HS-5 (cell line): ENCODE data around the gene TNS1.

Experiments used
- DNase-seq: peaks from one replicate; pipeline ENCODE4 v3.0.0-alpha.2; 2012; ENCODE audit warnings: low read depth

Gene TNS1

DNA sequence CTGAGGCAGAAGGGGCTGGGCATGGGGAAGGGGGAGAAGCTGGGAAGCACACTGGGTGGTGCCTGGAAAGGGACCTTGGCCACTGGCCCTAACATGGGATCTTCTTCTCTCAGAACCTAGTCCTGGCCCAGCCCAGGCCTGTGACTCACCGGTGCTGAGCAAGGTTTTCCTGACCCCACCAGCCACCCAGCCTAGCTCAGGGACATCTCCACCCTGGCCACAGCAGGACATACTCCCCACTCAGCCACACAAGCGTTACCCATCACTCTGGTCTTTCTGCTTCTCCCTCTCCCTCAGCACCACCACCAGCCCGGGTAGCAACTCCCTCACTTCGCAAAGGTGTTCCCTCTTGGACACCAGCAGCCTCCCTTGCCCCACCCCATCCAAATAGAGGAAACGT lies 22.8 kb downstream of the TNS1 start:
- no peak for DNase-seq

DNA sequence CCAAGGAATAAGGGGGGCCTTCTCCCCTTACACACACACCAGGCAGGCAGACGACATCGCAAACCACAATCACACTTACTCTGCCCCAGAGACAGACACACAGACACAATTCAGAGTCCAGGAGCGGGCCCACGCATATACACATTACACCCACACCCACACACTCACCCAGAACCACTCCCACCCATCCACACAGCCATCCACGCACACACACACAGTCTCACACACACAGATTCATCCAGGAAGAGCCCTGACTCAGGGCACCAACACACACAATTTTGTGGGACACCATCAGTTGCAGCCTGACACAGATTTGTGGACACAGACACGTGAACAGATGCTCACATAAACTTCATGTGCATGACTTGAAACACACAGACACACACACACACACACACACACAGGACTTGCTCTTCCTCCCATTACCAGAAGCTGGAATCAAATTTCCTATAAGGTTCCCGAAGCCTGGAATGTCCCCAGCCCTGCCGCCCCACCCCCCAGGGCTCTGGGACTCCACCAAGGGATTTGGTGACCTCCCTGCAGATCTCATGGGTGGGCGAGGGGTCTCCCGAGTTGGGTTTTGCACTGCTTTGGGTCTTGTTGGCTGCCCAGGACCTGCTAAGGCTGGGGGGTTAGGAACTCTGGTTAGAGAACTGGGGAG lies 23.5 kb downstream of the TNS1 start:
- no peak for DNase-seq

DNA sequence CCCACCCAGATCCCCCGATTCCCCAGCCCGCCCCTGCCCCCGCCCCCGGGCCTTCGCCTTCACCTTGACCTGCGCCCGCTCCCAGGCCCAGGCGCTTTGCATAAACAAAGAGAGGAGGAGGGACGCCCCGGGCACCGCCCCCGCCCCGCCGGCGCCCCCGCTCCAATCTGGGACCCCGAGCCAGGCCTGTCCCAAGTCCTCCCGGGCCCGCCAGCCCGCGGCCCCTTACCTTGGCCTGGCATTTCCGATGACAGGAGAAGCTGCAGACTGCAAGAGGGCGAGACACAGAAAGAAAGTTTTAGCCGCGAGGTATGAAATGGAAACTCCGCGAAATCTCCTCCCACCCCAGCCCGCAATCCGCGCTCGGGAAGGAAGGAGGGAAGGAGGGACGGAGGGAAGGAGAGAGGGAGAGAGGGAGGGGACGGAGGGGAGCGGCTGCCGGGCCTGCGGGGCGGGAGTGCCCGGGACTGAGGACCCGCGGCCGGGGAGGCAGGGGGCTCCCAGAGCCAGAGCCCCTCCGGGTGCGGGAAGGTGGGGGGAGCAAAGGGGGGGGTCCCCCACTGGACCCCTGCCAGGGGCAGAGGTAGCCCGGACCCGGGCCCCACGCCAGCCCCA lies 24.2 kb downstream of the TNS1 start:
- no peak for DNase-seq

DNA sequence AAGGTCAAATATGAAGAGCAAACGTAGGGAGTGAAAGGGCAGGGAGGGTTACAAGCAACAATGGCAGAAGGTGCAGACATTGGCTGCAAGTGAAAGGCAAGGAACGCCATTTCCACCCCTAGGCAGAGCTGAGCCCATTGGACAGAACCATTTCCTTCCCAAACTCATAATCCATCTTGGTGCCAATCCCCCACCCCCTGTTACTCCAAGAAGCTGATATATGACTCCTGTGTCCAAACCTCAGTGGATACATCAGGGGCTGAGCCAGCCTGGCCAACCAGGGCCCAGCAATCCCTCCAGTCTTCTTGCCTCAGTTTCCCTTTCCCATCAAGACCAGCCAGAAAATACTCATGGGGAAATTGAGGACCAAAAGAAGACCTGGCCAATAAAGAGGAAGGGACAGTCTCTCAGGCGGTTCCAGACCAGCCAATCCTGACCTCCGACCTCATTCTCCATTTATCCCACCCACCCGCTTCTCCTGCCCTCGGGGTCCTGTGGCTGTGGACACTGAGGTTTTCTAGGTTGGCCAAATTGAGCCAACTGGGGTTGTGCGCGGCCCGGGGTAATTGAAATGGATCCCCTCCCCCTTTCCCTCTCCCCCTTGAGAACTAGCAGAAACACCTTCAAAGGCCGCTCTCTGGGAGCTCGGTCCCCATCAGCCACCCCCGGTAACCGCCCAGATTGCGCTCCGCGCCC lies 24.8 kb downstream of the TNS1 start:
- DNase-seq, result no peak

DNA sequence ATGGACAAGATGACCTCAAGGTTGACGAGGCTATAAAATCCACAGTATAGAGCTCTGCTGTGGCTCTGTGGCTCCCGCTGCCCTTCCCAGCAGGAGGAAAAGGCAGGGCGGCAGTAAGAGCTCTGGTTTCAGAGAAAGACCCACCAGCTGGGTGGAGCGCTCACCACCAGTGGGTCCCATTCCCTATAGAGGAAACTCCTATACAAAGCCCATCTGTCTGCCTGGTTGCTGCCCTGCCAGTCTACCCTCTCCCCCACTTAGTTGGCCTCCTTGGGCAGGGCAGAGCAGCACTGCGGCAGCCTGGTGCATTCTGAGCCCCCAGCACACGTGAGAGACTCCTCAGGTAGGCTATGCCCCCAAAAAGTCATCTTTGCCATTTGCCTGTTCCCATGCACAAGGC lies 26.5 kb downstream of the TNS1 start:
- DNase-seq, result no peak

DNA sequence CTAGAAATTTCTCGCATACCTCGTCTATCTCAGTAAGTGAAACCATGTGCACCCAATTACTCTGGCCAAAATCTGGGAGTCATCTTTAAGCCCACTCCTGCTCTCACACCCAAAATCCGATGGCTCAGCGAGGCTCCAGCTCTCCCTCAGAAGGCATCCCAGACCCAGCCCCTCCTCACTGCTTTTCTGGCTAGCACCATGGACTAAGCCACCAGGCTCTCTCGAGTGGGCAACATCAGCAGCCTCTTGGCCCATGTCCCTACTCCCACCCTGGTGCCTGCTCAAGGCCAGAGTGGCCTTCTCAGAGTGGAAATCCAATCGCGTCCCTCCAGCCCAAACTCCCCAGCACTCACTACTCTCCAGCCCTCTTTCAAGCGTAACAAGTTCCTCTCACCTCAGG lies 27.2 kb downstream of the TNS1 start:
- DNase-seq, result no peak

DNA sequence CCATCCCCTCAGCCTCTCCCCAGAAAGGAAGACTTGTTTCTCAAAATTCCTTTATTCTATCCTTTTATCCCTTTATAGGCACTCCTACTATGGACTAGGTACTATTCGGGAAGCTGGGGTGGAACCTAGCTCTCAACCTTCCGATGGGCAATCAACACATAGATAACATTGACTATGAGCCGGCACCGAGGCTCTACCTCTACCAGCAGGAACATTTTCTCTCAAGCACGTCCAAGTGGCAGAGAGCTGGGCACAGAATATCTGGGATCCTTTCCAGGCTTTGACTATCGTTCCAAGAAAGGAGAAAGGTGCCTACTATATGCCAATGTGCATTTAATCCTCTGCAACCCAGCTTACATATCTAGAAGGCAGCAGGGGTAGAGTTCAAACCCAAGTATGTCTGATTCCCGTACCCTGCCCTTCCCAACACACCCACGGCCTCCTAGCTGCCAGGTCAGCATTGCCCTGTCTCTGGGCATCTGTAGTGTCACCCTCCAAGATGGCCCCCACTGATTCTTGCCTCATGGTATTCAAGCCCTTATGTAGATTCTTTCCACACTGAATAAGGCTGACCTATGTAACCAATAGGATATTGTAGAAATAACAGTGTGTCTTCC lies 28.3 kb downstream of the TNS1 start:
- no peak for DNase-seq

DNA sequence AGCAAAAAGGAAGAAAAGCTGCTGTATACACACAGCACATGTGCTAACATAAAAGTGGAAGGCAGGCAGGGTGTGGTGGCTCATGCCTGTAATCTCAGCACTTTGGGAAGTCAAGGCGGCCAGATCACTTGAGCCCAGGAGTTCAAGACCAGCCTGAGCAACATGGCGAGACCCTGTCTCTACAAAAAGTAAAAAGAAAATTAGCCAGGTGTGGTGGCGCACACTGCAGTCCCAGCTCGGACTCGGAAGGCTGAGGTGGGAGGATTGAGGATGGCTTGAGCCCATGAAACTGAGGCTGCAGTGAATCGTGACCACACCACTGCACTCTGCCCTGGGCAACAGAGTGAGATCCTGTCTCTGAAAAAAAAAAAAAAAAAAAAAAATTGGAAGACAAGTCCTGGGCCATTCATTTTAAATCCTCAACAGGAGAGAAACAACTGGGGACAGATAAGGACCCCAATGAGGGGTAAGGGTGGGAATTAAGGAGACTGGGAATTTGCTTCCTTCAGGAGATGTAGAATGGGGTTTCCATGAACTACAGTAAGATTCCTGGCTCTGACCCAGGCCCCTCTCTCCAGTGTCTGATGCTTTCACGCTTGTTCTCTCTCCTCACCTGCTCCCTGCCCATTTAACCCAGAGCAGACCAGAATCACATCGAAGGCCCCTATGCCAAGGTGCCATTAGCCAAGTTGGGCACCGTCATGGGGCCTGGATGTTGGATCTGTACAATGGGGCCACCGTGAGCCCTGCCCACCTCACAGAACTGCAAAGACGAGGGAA lies 29.6 kb downstream of the TNS1 start:
- no peak for DNase-seq

DNA sequence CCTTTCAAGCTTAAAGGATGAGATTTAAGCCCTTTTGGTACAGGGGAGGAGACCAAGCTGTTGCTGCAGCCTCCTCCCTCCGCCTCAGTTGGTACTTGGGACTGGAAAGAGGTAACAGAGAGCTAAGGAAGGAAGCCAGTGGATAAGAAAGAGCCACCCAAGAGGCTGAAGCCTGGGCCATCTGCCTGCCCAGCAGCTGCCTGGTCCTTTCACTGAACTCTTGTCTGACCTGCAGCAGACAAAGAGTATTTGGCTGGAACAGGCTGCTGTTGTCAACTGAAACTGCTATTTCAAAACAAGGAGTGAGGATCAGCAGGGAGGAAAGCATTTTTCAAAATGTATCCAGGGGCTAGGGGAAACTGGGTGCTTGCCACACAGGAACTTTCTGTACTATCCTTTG lies 30.3 kb downstream of the TNS1 start:
- no peak for DNase-seq

DNA sequence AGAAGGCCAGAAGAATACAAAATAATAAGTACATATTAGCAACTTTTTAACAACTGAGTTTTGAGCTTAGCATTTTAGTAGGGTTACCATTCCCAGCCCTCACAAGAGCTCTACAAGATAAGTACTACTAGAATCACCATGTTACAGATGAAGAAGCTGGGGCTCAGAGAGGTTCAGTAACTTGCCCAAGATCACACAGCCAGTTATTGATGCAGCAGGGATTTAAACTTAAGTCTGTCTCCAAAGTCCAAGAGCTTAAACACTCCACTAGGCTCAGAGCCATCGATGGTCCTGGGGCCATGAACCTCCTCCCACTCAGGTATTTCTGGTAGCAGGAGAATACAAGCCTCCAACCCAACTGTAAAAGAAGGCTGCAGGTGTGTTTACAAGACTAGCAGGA lies 30.8 kb downstream of the TNS1 start:
- DNase-seq, result no peak

DNA sequence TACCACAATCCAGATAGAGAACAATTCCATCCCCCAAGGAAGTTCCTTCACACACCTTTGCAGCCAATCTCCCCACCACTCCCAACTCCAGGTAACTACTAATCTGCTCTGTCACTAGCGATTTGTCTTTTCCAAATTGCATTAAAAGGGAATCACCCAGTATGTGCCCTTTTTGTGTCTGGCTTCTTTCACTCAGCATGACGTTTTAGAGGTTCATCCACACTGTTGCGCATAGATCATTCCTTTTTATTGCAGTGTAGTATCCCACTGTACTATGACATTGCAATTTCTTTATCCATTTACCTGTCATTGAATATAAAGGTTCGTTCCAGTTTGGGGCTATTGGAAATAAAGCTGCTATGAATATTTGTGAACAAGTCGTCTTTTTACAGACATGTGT lies 31.6 kb downstream of the TNS1 start:
- DNase-seq, result no peak

DNA sequence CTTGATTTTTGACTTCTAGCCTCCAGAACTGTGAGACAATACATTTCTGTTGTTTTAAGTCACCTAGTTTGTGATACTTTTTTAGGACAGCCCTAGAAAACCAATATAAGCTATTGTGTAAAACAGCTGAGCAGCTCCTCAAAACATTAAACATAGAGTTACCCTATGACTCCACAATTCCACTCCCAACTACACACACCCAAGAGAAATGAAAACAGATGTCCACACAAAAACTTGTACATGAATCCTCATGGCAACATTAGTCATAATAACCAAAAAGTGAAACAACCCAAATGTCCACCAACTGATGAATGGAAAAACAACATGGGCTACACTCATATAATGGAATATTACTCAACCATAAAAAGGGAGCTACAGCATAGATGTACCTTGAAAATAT lies 32.6 kb downstream of the TNS1 start:
- DNase-seq, result no peak

DNA sequence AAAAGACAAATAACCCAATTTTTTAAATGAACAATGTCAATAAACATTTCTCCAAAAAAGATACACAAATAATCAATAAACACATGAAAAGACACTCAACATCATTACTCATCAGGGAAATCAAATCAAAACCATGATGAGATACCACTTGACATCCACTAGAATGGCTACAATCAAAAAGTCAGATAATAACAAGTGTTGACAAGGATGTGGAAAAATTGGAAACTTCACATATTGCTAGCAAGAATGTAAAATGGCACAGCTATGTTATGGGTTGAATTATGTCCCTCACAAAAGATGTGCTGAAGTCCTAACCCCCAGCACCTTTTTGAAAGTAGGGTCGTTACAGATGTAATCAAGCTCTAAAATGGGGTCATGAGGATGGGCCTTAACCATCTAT lies 33.2 kb downstream of the TNS1 start:
- DNase-seq, result no peak

DNA sequence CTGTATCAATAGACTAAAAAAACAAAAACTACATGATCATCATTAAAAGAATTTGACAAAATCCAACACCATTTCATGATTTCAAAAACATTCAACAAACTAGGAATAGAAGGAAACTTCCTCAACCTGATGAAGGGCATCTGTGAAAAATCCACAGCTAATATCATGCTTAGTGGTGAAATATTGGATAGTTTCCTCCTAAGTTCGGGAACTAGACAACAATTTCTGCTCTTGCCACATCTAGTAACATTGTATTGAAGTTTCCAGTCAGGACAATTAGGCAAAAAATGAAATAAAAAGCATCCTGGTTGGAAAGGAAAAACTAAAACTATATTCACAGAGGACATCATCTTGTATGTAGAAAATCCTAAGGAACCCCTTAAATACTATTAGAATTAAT lies 34.8 kb downstream of the TNS1 start:
- no peak for DNase-seq

DNA sequence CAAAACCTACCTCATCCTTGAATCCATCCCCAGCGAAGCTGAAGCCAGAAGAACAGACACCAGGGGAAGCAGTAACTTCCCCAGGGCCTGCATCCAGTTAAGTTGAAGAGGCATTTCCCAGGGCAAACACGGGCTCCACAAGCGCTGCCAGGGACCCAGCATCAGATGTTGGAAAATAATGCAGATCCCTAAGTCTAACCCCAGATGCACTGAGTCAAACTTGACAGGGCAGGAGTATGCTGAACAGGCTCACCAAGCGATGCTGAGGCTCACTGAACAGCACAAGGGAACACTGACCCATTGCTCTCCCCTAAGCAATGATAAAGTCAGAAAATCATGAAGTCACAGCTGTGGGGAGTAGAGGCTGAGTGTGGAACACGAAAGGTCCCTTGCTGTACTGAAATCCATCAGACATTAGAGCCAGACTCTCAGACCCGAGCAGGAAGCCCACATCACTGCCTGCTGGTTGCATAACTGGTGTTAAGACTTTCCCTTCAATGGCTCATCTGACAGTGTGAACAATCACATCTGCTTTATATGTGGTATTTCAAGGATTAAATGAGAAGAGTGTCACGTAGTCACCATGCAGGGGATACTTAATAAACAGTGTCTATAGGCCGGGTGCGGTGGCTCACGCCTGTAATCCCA lies 36.2 kb downstream of the TNS1 start:
- DNase-seq, result no peak

DNA sequence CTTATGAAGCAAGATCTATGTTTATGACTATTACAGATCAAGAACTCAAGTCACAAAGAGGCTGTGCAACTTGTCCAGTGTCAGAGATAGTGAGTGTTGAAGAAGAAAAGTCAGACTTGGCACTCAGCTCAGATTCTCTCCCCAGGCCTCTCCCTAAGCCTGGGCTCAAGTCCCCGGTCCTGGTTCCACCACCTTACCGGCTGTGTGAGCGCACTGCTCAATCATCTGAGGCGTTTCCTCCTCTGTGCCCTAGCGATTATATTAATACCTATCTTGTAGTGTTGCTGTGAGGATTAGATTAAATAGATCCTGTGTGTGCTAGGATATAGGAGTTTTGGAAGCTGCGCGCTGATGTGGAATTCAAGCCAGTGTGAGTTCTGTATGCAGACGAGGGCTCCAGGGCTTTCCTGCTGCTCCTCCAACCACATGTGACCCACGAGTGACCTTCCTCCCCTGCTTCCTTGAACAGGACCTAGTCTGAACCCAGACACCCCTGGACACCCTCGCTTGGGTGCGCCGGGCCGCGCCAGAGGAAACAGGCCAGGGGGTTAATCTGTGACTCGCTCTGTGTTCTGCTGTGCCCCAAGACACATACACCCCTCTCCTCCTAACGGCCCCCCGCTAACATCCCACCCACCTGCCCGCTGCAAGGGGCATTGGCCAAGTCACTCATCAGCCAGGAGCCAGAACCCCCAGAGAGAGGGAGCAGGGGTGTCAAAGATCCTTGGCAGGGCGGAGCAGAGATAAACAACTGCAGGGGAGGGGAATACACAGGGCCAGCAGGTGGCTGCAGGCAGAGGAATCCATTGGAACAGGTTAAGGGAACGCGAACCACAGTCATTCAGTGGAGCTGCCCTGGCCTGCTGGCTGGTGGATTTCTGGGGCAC lies 38.3 kb downstream of the TNS1 start:
- DNase-seq, result no peak

DNA sequence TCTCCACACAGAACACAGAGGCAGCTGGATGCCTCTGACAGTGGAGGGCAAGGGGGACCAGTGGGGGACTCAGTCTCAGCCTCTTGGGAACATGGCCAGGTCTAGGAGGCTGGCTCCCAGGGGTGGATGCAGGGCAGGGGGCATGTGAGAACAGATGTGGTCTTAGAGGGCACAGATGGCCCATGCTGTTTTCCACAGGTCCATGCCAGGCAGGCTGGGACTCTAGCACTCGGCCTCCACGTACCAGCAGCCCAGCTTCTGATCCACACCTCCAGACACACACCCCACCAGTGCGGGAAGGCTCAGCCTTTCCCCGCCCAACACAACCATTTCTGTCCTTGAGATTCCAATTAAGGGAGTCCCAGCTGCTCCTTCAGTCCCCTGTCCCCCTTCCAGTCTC lies 42.4 kb downstream of the TNS1 start:
- no peak for DNase-seq

DNA sequence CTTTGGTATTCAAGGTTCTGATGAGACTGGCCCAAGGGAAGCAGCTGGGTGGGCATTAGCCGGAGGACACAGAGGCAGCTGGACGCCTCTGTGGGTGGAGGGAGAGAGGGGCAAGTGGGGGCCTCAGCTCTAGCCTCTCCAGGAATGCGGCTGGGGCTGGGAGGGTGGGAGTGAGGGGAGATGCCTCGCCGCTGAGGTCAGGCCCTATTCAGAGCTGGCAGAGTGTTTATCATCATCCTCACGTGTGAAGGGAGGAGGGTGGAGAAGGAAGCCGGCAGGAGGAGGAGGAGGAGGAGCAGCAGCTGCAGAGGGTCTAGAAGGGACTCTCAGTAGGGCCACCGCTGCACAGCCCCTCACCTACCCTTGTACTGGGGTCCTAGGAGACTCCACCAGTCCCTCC lies 43.1 kb downstream of the TNS1 start:
- DNase-seq, result no peak

DNA sequence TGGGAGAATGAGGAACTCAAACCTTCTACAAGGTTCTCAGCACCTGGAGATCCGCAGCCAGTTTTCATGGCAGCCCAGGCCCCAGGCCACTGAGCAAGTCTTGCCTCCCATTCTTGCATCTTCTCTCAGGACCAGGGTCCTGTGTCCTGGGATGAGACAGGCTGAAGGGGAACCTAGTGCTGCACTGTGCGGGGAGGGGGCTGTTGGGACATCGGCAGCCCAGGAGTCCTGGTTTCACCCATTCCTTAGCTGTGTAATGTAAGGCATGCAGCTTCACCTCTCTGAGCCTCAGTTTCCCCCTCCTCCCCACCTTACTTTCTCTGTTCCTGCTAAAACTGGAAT lies 43.9 kb downstream of the TNS1 start:
- no peak for DNase-seq

DNA sequence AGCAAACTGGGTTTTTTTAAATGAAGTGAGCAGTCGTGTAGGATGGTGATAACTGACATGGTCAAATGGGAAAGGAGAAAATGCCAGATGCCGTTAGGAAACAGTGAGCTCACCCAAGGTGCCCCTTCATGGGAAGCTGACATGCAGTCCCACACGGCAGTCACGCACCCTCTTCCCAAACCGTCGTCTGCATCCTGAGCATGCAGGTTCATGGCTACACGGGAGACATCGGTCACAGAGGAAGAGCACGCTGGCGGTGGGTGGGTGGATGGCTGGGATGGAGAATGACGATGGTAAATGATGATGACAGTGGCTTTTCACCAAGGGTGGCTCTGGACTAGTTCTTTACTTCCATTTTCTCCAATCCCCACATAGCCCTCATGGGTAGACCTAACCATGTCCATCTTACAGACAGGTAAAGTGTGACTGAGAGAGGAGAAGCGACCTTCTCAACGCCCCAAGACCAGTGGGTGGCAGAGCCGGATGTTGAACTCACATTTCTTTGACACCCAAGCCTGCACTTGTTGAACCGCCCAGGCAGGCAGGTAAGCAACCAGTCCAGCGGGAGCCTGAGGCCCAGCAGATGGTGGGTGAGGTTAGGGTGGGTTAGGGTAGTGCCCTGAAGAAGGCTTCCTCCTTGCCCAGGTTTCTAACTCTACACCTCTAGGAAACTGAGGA lies 44.5 kb downstream of the TNS1 start:
- DNase-seq, result no peak
